HepG2 (cell line): ENCODE results near the gene KDM6B. TPM values are rescaled to one million over a fixed set of nuclear protein-coding genes. Genes with fewer than 3 reads are reported as not detected.

Source experiments
- BRD4 ChIP-seq: sonication (generic); formaldehyde crosslinking; IDR thresholded peaks from 2 replicates; pipeline ENCODE4 v1.4.0; 2020; ENCODE audit warnings: missing genetic modification reagents
- CSRNP2 ChIP-seq: sonication (generic); formaldehyde crosslinking; conservative IDR thresholded peaks from 2 replicates; pipeline ENCODE4 v1.8.0; 2022; ENCODE audit warnings: low read depth, missing genetic modification reagents
- ELF4 ChIP-seq: sonication (generic); formaldehyde crosslinking; IDR thresholded peaks from 2 replicates; pipeline ENCODE4 v1.5.0; 2020; ENCODE audit warnings: missing genetic modification reagents, mild to moderate bottlenecking, moderate library complexity, borderline replicate concordance
- GATA4 ChIP-seq: sonication (generic); IDR thresholded peaks from 2 replicates; pipeline ENCODE4 v1.6.1; 2016; ENCODE audit warnings: antibody characterized with exemption, low read depth, borderline replicate concordance
- IRF9 ChIP-seq: sonication (generic); formaldehyde crosslinking; IDR thresholded peaks from 2 replicates; pipeline ENCODE4 v1.8.0; 2022; ENCODE audit warnings: missing genetic modification reagents, mild to moderate bottlenecking, borderline replicate concordance
- ISL2 ChIP-seq: sonication (generic); formaldehyde crosslinking; IDR thresholded peaks from 2 replicates; pipeline ENCODE4 v1.5.0; 2020; ENCODE audit warnings: missing genetic modification reagents
- LCORL ChIP-seq, 2 experiments: fragments of 450-650 bp in 1 of 2; sonication (generic) in 1 of 2; formaldehyde crosslinking in 1 of 2; IDR thresholded peaks; 2 replicates each; pipeline versions ENCODE4 v1.5.0 to v1.6.1; 2017 to 2020; ENCODE audit warnings: antibody characterized with exemption in 1 of 2, missing genetic modification reagents in 1 of 2
- MAFG ChIP-seq: sonication (generic); formaldehyde crosslinking; IDR thresholded peaks from 2 replicates; pipeline ENCODE4 v1.5.1; 2020; ENCODE audit warnings: mild to moderate bottlenecking, missing genetic modification reagents
- RBM39 ChIP-seq: fragments of 200-400 bp; formaldehyde crosslinking; IDR thresholded peaks from one replicate; pipeline ENCODE4 v1.6.1; 2018; ENCODE audit warnings: antibody characterized with exemption, mild to moderate bottlenecking, low read depth, low read length; ENCODE audit not compliant: poor library complexity, severe bottlenecking
- SKIL ChIP-seq: sonication (generic); formaldehyde crosslinking; IDR thresholded peaks from 2 replicates; pipeline ENCODE4 v1.8.0; 2022; ENCODE audit warnings: missing genetic modification reagents, mild to moderate bottlenecking, moderate library complexity, borderline replicate concordance
- SRF ChIP-seq: IDR thresholded peaks from 2 replicates; pipeline ENCODE4 v1.6.1; 2011; ENCODE audit warnings: mild to moderate bottlenecking, low read depth, low read length, moderate library complexity
- YY1 ChIP-seq: IDR thresholded peaks from 2 replicates; pipeline ENCODE4 v1.6.1; 2011; ENCODE audit warnings: low read length, low read depth, moderate library complexity, mild to moderate bottlenecking; ENCODE audit not compliant: insufficient read depth, insufficient replicate concordance
- ZBTB3 ChIP-seq: sonication (generic); formaldehyde crosslinking; IDR thresholded peaks from 2 replicates; pipeline ENCODE4 v1.4.0; 2020; ENCODE audit warnings: low read depth, mild to moderate bottlenecking, moderate library complexity, missing genetic modification reagents, borderline replicate concordance
- ZFY ChIP-seq: sonication (generic); formaldehyde crosslinking; IDR thresholded peaks from 2 replicates; pipeline ENCODE4 v1.4.0; 2020; ENCODE audit warnings: missing genetic modification reagents
- ZNF234 ChIP-seq: sonication (generic); formaldehyde crosslinking; conservative IDR thresholded peaks from 2 replicates; pipeline ENCODE4 v1.5.1; 2020; ENCODE audit warnings: mild to moderate bottlenecking, missing genetic modification reagents
- ZNF484 ChIP-seq: sonication (generic); formaldehyde crosslinking; IDR thresholded peaks from 2 replicates; pipeline ENCODE4 v1.5.1; 2020; ENCODE audit warnings: mild to moderate bottlenecking, low read depth, missing genetic modification reagents, borderline replicate concordance
- ZNF512 ChIP-seq: sonication (generic); formaldehyde crosslinking; IDR thresholded peaks from 2 replicates; pipeline ENCODE4 v1.4.0; 2020; ENCODE audit warnings: mild to moderate bottlenecking, missing genetic modification reagents
- polyA plus RNA-seq, 8 experiments: library from polyadenylated mRNA; depleted of rRNA in 3 of 8; stranded (reverse) in 7 of 8; unstranded in 1 of 8; fragments of >200 nt; fragmentation: Illumina TruSeq in 4 of 8; extraction: Trizol in 4 of 8; gene quantifications; 2 replicates each; pipeline versions ENCODE4 v1.2.1 to v1.2.3, GENCODE V29; 2011 to 2016; ENCODE audit warnings: low read depth in 4 of 8, missing spikeins in 1 of 8, mixed read lengths in 1 of 8; ENCODE audit not compliant: insufficient read depth in 1 of 8
- total RNA-seq, 5 experiments: library from RNA; depleted of rRNA; stranded (reverse); fragments of >200 nt; fragmentation: Illumina TruSeq; extraction: Trizol; gene quantifications; 2 replicates each; pipeline ENCODE4 v1.2.3, GENCODE V29; 2016; ENCODE audit warnings: low read depth in 1 of 5
- TF ChIP-seq, protein P1 (sequence below): sonication (generic); formaldehyde crosslinking; conservative IDR thresholded peaks from 2 replicates; pipeline ENCODE4 v1.8.0; 2022; ENCODE audit warnings: mild to moderate bottlenecking, moderate library complexity, missing genetic modification reagents
- TF ChIP-seq, protein P2 (sequence below): sonication (generic); formaldehyde crosslinking; IDR thresholded peaks from 2 replicates; pipeline ENCODE4 v1.8.1; 2023; ENCODE audit warnings: mild to moderate bottlenecking, inconsistent platforms, moderate library complexity, missing genetic modification reagents, borderline replicate concordance

KDM6B gene
- total and polyA plus RNA-seq, 2 of the 13 experiments (the other 11 are each of a cell fraction or from before 2014, with no cell fraction given) = 1.3 to 2.1 TPM

DNA sequence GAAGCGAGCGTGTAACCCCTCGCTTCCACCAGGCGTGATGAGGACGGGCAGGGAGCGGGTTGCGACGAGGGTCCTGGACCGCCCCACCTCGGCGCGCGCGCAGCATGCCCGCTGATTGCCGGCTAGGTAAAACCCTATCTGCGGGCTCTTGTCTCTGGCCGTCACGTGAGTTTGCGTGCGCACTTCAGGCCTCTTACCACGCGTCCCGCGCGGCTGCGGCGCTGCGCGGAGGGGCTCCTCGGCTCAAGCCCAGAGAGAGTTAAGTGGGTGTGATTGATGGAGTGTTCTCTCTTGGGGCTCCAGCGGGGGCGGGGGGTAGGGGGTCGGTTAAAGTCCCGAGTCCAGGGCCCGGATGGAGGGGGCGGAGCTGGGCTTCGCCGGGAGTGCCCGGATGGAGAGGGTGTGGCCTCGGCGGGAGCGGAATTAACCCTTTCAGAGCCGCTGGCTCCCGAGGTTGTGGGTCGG lies 7.9 kb downstream of the KDM6B start (continued):
- TF ChIP-seq, protein P1, sequence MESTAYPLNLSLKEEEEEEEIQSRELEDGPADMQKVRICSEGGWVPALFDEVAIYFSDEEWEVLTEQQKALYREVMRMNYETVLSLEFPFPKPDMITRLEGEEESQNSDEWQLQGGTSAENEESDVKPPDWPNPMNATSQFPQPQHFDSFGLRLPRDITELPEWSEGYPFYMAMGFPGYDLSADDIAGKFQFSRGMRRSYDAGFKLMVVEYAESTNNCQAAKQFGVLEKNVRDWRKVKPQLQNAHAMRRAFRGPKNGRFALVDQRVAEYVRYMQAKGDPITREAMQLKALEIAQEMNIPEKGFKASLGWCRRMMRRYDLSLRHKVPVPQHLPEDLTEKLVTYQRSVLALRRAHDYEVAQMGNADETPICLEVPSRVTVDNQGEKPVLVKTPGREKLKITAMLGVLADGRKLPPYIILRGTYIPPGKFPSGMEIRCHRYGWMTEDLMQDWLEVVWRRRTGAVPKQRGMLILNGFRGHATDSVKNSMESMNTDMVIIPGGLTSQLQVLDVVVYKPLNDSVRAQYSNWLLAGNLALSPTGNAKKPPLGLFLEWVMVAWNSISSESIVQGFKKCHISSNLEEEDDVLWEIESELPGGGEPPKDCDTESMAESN (CRISPR knock-in tag) = peak; percentile 47; the same call in 1 of the 2 replicates
- TF ChIP-seq, protein P2, sequence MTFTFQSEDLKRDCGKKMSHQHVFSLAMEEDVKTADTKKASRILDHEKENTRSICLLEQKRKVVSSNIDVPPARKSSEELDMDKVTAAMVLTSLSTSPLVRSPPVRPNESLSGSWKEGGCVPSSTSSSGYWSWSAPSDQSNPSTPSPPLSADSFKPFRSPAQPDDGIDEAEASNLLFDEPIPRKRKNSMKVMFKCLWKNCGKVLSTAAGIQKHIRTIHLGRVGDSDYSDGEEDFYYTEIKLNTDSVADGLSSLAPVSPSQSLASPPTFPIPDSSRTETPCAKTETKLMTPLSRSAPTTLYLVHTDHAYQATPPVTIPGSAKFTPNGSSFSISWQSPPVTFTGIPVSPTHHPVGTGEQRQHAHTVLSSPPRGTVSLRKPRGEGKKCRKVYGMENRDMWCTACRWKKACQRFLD (CRISPR knock-in tag) = no peak; the same call in 1 of the 2 replicates
- TF ChIP-seq IRF9 (no peak), ZFY (CRISPR knock-in tag) (peak; percentile 53), ELF4 (no peak), BRD4 (CRISPR knock-in tag) (no peak), ISL2 (peak; percentile 25; the same call in 1 of the 2 replicates), ZNF512 (CRISPR knock-in tag) (no peak), MAFG (no peak), ZNF234 (CRISPR knock-in tag) (no peak), SKIL (CRISPR knock-in tag) (no peak; the same call in 1 of the 2 replicates), SRF (no peak), YY1 (peak; percentile 23), LCORL (IDR thresholded peaks at IDR 0.05) (no peak), LCORL (CRISPR knock-in tag; IDR thresholded peaks at IDR 0.05) (peak; percentile 27; the same call in 1 of the 2 replicates), ZBTB3 (no peak), CSRNP2 (CRISPR knock-in tag) (no peak), ZNF484 (CRISPR knock-in tag) (no peak), GATA4 (no peak), RBM39 (no peak)
